ENCODE results near the gene SCGB3A2. TPM values are rescaled to one million over a fixed set of nuclear protein-coding genes. Genes with fewer than 3 reads are reported as not detected.

The SCGB3A2 gene
- polyA plus RNA-seq, 1 donor (not counting 4 experiments of a cell fraction or from before 2014, with no cell fraction given): not detected

DNA sequence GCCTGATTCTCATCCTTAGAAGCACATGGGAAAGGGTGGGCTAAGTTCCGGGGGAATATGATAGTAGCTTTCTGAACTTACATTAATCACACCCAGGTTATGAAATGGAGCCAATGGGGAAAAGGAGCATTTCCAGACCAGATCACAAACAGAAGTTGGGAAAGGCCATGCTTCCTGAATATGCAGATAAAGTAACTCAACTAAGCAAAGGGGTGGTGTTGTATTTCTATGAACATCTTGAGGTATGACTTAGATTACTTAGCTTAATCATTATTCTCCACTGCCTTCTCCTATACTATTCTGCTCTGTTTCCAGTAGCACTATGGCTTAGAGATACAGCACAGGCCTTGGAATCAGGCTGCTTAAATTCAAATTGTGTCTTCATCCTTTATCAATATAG, 17.4 kb downstream of the SCGB3A2 start:
- no peak overlapping the region for H2AFZ ChIP-seq (ENCODE audit: control insufficient read depth, low read length)
- H3K27ac ChIP-seq (ENCODE audit: control insufficient read depth, insufficient read depth, low read length): no peak overlapping the region
- no peak overlapping the region for H3K4me3 ChIP-seq (ENCODE audit: control insufficient read depth in 2 of 3, extremely low read depth in 1 of 3, insufficient read depth in 2 of 3, low read depth in 1 of 3, low read length in 3 of 3)
- no peak overlapping the region for H3K4me2 ChIP-seq (ENCODE audit: control insufficient read depth, extremely low read depth, insufficient read depth, low read depth, low read length)
- no peaks in the 10 kb centered on the region for H3K36me3 ChIP-seq (ENCODE audit: control insufficient read depth in 2 of 2, extremely low read depth in 1 of 2, insufficient read depth in 2 of 2, low read length in 2 of 2)
- no peaks in the 10 kb centered on the region for H4K20me1 ChIP-seq (ENCODE audit: control insufficient read depth, extremely low read depth, insufficient read depth, low read length)
- H3K9me1 ChIP-seq (ENCODE audit: control insufficient read depth, extremely low read depth, insufficient read depth, low read length): no peaks in the 10 kb centered on the region
- peak; percentile 20 for FAIRE-seq
- H3K79me2 ChIP-seq (ENCODE audit: control insufficient read depth, insufficient read depth, low read length): no peaks in the 10 kb centered on the region
- no peaks in the 10 kb centered on the region for H3K9me3 ChIP-seq (ENCODE audit: control insufficient read depth, low read depth, low read length)
- TF ChIP-seq, protein P1, sequence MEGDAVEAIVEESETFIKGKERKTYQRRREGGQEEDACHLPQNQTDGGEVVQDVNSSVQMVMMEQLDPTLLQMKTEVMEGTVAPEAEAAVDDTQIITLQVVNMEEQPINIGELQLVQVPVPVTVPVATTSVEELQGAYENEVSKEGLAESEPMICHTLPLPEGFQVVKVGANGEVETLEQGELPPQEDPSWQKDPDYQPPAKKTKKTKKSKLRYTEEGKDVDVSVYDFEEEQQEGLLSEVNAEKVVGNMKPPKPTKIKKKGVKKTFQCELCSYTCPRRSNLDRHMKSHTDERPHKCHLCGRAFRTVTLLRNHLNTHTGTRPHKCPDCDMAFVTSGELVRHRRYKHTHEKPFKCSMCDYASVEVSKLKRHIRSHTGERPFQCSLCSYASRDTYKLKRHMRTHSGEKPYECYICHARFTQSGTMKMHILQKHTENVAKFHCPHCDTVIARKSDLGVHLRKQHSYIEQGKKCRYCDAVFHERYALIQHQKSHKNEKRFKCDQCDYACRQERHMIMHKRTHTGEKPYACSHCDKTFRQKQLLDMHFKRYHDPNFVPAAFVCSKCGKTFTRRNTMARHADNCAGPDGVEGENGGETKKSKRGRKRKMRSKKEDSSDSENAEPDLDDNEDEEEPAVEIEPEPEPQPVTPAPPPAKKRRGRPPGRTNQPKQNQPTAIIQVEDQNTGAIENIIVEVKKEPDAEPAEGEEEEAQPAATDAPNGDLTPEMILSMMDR (optimal IDR thresholded peaks at IDR 0.05 in 1 of 3, IDR thresholded peaks at IDR 0.05 in 1 of 3, conservative IDR thresholded peaks at IDR 0.05 in 1 of 3; ENCODE audit: extremely low read depth in 1 of 3, insufficient read depth in 2 of 3, low read length in 3 of 3): no peak
- no peak for TF ChIP-seq EZH2 (IDR thresholded peaks at IDR 0.05; ENCODE audit: low read length)
- H3K9ac ChIP-seq (ENCODE audit: control insufficient read depth, extremely low read depth, insufficient read depth, low read length): no peak overlapping the region
- dilution Hi-C loops (cut with MboI; ENCODE audit: extremely low pct_ligation_motif_present, low sequenced_read_pairs): no loop called here
- H3K4me1 ChIP-seq (ENCODE audit: control insufficient read depth, extremely low read depth, insufficient read depth, low read length): peaks cover 23% of the 10 kb centered on the region
- H3K27me3 ChIP-seq (ENCODE audit: control insufficient read depth, extremely low read depth, insufficient read depth, low read length): no peaks in the 10 kb centered on the region
- no peak for DNase-seq (ENCODE audit: low read depth, low spot score)

DNA sequence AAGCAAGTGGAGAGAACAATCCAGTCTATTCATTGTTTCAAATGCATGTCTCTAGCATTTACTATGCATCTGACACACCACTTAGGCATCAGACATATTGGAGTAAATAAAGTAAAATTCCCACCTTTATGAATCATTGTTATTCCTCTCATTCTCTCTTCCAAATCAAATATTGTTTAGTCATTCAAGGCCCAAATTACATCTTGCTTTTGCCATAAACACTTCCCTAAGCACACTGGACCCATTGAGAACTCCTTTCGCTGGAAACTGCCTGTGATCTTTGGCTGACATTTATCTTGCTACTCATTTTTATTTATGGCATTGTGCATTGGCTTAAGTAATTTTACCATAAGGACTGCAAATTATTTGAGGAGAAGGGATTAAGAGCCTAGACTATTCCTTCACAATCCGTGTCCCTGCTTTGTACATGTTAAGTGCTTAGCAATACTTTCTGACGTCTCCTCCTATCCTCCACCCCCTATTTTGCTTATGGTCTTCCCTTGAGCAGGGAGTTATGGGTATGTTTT, 20.4 kb downstream of the SCGB3A2 start:
- Histone ChIP-seq H3K4me2 (ENCODE audit: control insufficient read depth, extremely low read depth, insufficient read depth, low read depth, low read length) (no peak overlapping the region), H2AFZ (ENCODE audit: control insufficient read depth, low read length) (no peak overlapping the region)
- DNase-seq (ENCODE audit: low read depth, low spot score): no peak

More for the DNA sequence above, 20.4 kb downstream of the SCGB3A2 start:
- Histone ChIP-seq H3K36me3 (ENCODE audit: control insufficient read depth in 2 of 2, extremely low read depth in 1 of 2, insufficient read depth in 2 of 2, low read length in 2 of 2) (no peaks in the 10 kb centered on the region), H3K9me1 (ENCODE audit: control insufficient read depth, extremely low read depth, insufficient read depth, low read length) (no peaks in the 10 kb centered on the region), H3K4me3 (ENCODE audit: control insufficient read depth in 2 of 3, extremely low read depth in 1 of 3, insufficient read depth in 2 of 3, low read depth in 1 of 3, low read length in 3 of 3) (no peak overlapping the region), H3K79me2 (ENCODE audit: control insufficient read depth, insufficient read depth, low read length) (no peaks in the 10 kb centered on the region), H3K27ac (ENCODE audit: control insufficient read depth, insufficient read depth, low read length) (no peak overlapping the region), H3K9ac (ENCODE audit: control insufficient read depth, extremely low read depth, insufficient read depth, low read length) (no peak overlapping the region), H4K20me1 (ENCODE audit: control insufficient read depth, extremely low read depth, insufficient read depth, low read length) (no peaks in the 10 kb centered on the region), H3K4me1 (ENCODE audit: control insufficient read depth, extremely low read depth, insufficient read depth, low read length) (peaks cover 8% of the 10 kb centered on the region), H3K27me3 (ENCODE audit: control insufficient read depth, extremely low read depth, insufficient read depth, low read length) (no peaks in the 10 kb centered on the region), H3K9me3 (ENCODE audit: control insufficient read depth, low read depth, low read length) (no peaks in the 10 kb centered on the region)
- FAIRE-seq: peak; percentile 58
- TF ChIP-seq, protein P1 (optimal IDR thresholded peaks at IDR 0.05 in 1 of 3, IDR thresholded peaks at IDR 0.05 in 1 of 3, conservative IDR thresholded peaks at IDR 0.05 in 1 of 3; ENCODE audit: extremely low read depth in 1 of 3, insufficient read depth in 2 of 3, low read length in 3 of 3): no peak
- TF ChIP-seq EZH2 (IDR thresholded peaks at IDR 0.05; ENCODE audit: low read length): no peak
- dilution Hi-C loops (cut with MboI; ENCODE audit: extremely low pct_ligation_motif_present, low sequenced_read_pairs): no loop called here
